ENCODE measurements around the gene LMNB1.
"Not testable (repeated sequence)": the region's sequence is repeated elsewhere in the genome, so short reads cannot be mapped to it uniquely, and the experiment has no call there.

Gene LMNB1

DNA sequence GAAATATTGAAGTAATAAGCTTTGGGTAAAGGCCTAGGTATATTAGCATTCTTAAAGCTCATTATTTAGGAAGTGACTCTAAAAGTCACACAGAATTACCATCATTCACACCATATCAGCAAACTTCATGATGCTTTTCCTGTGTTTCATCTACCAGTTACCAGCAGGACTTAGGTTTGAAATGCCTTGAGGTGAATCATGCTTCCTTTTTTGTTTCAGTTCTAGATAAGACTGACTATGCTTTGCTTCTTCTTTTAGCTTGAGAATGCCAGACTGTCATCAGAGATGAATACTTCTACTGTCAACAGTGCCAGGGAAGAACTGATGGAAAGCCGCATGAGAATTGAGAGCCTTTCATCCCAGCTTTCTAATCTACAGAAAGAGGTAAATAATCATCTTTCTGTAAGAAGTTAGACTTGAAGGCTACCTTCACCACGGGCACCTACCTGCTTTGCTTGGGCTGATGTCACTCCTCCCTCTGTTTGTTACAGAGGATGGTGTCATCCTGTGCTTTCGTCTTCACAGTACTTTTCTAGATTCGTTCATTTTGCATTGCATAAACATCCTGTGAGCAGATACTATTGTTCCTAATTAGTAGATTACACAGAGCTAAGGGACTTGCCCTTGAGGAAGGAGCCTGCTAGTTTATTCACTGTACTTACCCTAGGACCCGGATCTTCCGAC lies 34.7 kb downstream of the LMNB1 start:
- H3K9me2 ChIP-seq (ENCODE audit: low read depth, low read length) = no peaks in the 10 kb centered on the region
- no peaks in the 10 kb centered on the region for H3K9me3 ChIP-seq (ENCODE audit: low read length)
- H3F3A ChIP-seq (ENCODE audit: insufficient read depth, low read length) = 0 out of 2 replicates have a peak, but pooled peaks cover 3% of the 10 kb centered on the region
- H3K36me3 ChIP-seq (ENCODE audit: insufficient read depth, low read length) = peaks cover 88% of the 10 kb centered on the region
- no peak overlapping the region for H3K27ac ChIP-seq (ENCODE audit: low read depth, low read length, poor library complexity, severe bottlenecking)
- H3K4me3 ChIP-seq (ENCODE audit: low read depth, low read length, poor library complexity, severe bottlenecking) = no peak overlapping the region
- no peak overlapping the region for H2AFZ ChIP-seq (ENCODE audit: low read length)
- no peak for TF ChIP-seq CTCF (IDR thresholded peaks at IDR 0.05; ENCODE audit: low read length)
- TF ChIP-seq EZH2 (IDR thresholded peaks at IDR 0.05; ENCODE audit: borderline replicate concordance, low read length) = no peak
- no peak overlapping the region for H3K9ac ChIP-seq (ENCODE audit: low read length)
- peaks cover 9% of the 10 kb centered on the region; the same call in 1 of the 2 replicates for H3K79me2 ChIP-seq (ENCODE audit: insufficient read depth, low read length)
- H3K4me2 ChIP-seq (ENCODE audit: low read length) = no peak overlapping the region
- H3K27me3 ChIP-seq (ENCODE audit: insufficient read depth, low read length) = no peaks in the 10 kb centered on the region
- peaks cover 19% of the 10 kb centered on the region for H3K4me1 ChIP-seq (ENCODE audit: insufficient read depth, low read length, severe bottlenecking)
- no peaks in the 10 kb centered on the region for H4K20me1 ChIP-seq (ENCODE audit: insufficient read depth, low read length)

DNA sequence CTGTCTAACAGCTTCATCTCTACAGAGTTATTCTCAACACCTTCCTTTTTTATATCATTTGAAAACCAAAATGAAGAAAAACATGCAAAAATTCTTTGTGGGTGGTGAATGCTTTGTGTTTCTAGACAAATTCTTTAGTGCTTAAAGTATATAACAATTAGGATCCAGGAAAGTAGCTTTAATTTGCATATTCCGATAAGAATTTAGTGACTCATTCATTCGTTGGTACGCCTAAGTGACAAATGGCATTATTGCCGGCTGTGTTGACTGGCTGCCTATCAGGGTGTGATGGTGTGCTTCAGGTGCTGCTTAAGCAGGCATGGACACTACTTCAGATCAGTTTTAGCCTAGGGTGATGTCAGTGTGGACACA lies 35.2 kb downstream of the LMNB1 start:
- no peaks in the 10 kb centered on the region for H3K27me3 ChIP-seq (ENCODE audit: insufficient read depth, low read length)
- H3K36me3 ChIP-seq (ENCODE audit: insufficient read depth, low read length) = peaks cover 88% of the 10 kb centered on the region
- H3K79me2 ChIP-seq (ENCODE audit: insufficient read depth, low read length) = peaks cover 9% of the 10 kb centered on the region; the same call in 1 of the 2 replicates
- no peak overlapping the region for H3K9ac ChIP-seq (ENCODE audit: low read length)
- peaks cover 14% of the 10 kb centered on the region for H3K4me1 ChIP-seq (ENCODE audit: insufficient read depth, low read length, severe bottlenecking)
- no peak overlapping the region for H3K27ac ChIP-seq (ENCODE audit: low read depth, low read length, poor library complexity, severe bottlenecking)
- no peak overlapping the region for H2AFZ ChIP-seq (ENCODE audit: low read length)
- H4K20me1 ChIP-seq (ENCODE audit: insufficient read depth, low read length) = no peaks in the 10 kb centered on the region
- no peak overlapping the region for H3K4me2 ChIP-seq (ENCODE audit: low read length)
- H3K9me2 ChIP-seq (ENCODE audit: low read depth, low read length) = no peaks in the 10 kb centered on the region
- 0 out of 2 replicates have a peak, but pooled peaks cover 3% of the 10 kb centered on the region for H3F3A ChIP-seq (ENCODE audit: insufficient read depth, low read length)
- no peaks in the 10 kb centered on the region for H3K9me3 ChIP-seq (ENCODE audit: low read length)
- no peak overlapping the region for H3K4me3 ChIP-seq (ENCODE audit: low read depth, low read length, poor library complexity, severe bottlenecking)
- TF ChIP-seq CTCF (IDR thresholded peaks at IDR 0.05; ENCODE audit: low read length) (no peak), EZH2 (IDR thresholded peaks at IDR 0.05; ENCODE audit: borderline replicate concordance, low read length) (no peak)

GRCh38 chr5:126813799-126814198 lies 36.9 kb downstream of the LMNB1 start:
- H3K9me3 ChIP-seq (ENCODE audit: low read length); H3K4me3 ChIP-seq (ENCODE audit: low read depth, low read length, poor library complexity, severe bottlenecking); H3K4me1 ChIP-seq (ENCODE audit: insufficient read depth, low read length, severe bottlenecking); H3K27me3 ChIP-seq (ENCODE audit: insufficient read depth, low read length); H3K27ac ChIP-seq (ENCODE audit: low read depth, low read length, poor library complexity, severe bottlenecking); H3K9me2 ChIP-seq (ENCODE audit: low read depth, low read length); H3F3A ChIP-seq (ENCODE audit: insufficient read depth, low read length); H3K79me2 ChIP-seq (ENCODE audit: insufficient read depth, low read length); H2AFZ ChIP-seq (ENCODE audit: low read length); H3K4me2 ChIP-seq (ENCODE audit: low read length); H4K20me1 ChIP-seq (ENCODE audit: insufficient read depth, low read length); H3K9ac ChIP-seq (ENCODE audit: low read length): not testable (repeated sequence)
- H3K36me3 ChIP-seq (ENCODE audit: insufficient read depth, low read length) = peaks cover 97% of the 10 kb centered on the region

All from OCI-LY1 (cell line).